GM19463 (cell line): ENCODE results near the gene CEP192.
"Not testable (repeated sequence)": the region's sequence is repeated elsewhere in the genome, so short reads cannot be mapped to it uniquely, and the experiment has no call there.

Experiments
- ATAC-seq: cut with Tn5 transposase; IDR thresholded peaks from one replicate; pipeline ENCODE4 v1.9.1; 2021; ENCODE audit warnings: mild to moderate bottlenecking, moderate library complexity; ENCODE audit not compliant: unreplicated experiment

CEP192 gene

GRCh38 chr18:12989397-12990122, 1.6 kb upstream of the CEP192 start:
- ATAC-seq = no peak

- no peak for ATAC-seq
Measured at GRCh38 chr18:12990123-12990475, 1.1 kb upstream of the CEP192 start.

GRCh38 chr18:12990641-12990966, 558 bp upstream of the CEP192 start:
- no peak for ATAC-seq

GRCh38 chr18:12991821-12992179, 638 bp downstream of the CEP192 start:
- no peak for ATAC-seq

- ATAC-seq = no peak
Measured at GRCh38 chr18:12993439-12993838, 2.3 kb downstream of the CEP192 start.

- ATAC-seq = no peak
Measured at GRCh38 chr18:12995424-12995823, 4.3 kb downstream of the CEP192 start.

- ATAC-seq = no peak
Measured at GRCh38 chr18:12995952-12996477, 4.9 kb downstream of the CEP192 start.

GRCh38 chr18:12996661-12997292, 5.6 kb downstream of the CEP192 start:
- no peak for ATAC-seq

GRCh38 chr18:12997330-12997729, 6.2 kb downstream of the CEP192 start:
- not testable (repeated sequence) for ATAC-seq

GRCh38 chr18:12998332-12999060, 7.3 kb downstream of the CEP192 start:
- no peak for ATAC-seq

GRCh38 chr18:13003466-13003896, 12.3 kb downstream of the CEP192 start:
- ATAC-seq = peak; percentile 51

- no peak for ATAC-seq
Measured at GRCh38 chr18:13004396-13004795, 13.2 kb downstream of the CEP192 start.

GRCh38 chr18:13005289-13005688, 14.1 kb downstream of the CEP192 start:
- no peak for ATAC-seq

- ATAC-seq = no peak
Measured at GRCh38 chr18:13006531-13007247, 15.5 kb downstream of the CEP192 start.

- no peak for ATAC-seq
Measured at GRCh38 chr18:13007248-13007560, 16.0 kb downstream of the CEP192 start.

GRCh38 chr18:13011719-13012118, 20.6 kb downstream of the CEP192 start:
- ATAC-seq = no peak

- ATAC-seq = no peak
Measured at GRCh38 chr18:13014232-13014631, 23.1 kb downstream of the CEP192 start.

- no peak for ATAC-seq
Measured at GRCh38 chr18:13014818-13015217, 23.7 kb downstream of the CEP192 start.

GRCh38 chr18:13017247-13017875, 26.2 kb downstream of the CEP192 start:
- no peak for ATAC-seq

GRCh38 chr18:13018374-13018773, 27.2 kb downstream of the CEP192 start:
- ATAC-seq = no peak

- no peak for ATAC-seq
Measured at GRCh38 chr18:13019301-13019700, 28.1 kb downstream of the CEP192 start.
